Left lung (tissue), 10 donors: Measurements from ENCODE around the gene RAD9A. TPM values are rescaled to one million over a fixed set of nuclear protein-coding genes. Genes with fewer than 3 reads are reported as not detected.

Experiments
- ATAC-seq: fragments of 200-7000 bp; cut with Tn5 transposase; one replicate; pipeline ENCODE4 v1.9.1; 2020; ENCODE audit warnings: moderate library complexity
- DNase-seq, 4 donors: peaks; one replicate each; pipeline ENCODE4 v3.0.0-alpha.2; 2013 to 2020
- H3K27ac ChIP-seq, 2 donors: fragments of 200-600 bp; sonication (generic) in 1 of 2; one replicate each; pipeline versions ENCODE4 v1.5.0 to v1.8.0; 2020 to 2021
- H3K27me3 ChIP-seq, 2 donors: fragments of 200-600 bp; sonication (generic) in 1 of 2; one replicate each; pipeline versions ENCODE4 v1.5.0 to v1.8.0; 2020 to 2021
- H3K36me3 ChIP-seq, 2 donors: fragments of 200-600 bp; sonication (generic) in 1 of 2; one replicate each; pipeline versions ENCODE4 v1.5.0 to v1.8.0; 2020 to 2021
- H3K4me1 ChIP-seq, 2 donors: fragments of 200-600 bp; one replicate each; pipeline ENCODE4 v1.8.0; 2021
- H3K4me3 ChIP-seq, 2 donors: fragments of 200-600 bp; sonication (generic) in 1 of 2; one replicate each; pipeline versions ENCODE4 v1.5.0 to v1.8.0; 2020 to 2021; ENCODE audit warnings: mild to moderate bottlenecking in 1 of 2
- H3K9me3 ChIP-seq, 2 donors: fragments of 200-600 bp; sonication (generic) in 1 of 2; one replicate each; pipeline versions ENCODE4 v1.5.0 to v1.8.0; 2020 to 2021
- CTCF ChIP-seq, 2 donors: fragments of 200-600 bp; sonication (generic) in 1 of 2; IDR thresholded peaks; one replicate each; pipeline versions ENCODE4 v1.5.0 to v1.8.0; 2021; ENCODE audit warnings: antibody characterized with exemption in 2 of 2
- intact Hi-C, 2 donors: fragments of 100-400 bp; cut with DNase I; formaldehyde crosslinking; loops; one replicate each; pipeline versions ENCODE4 v1.11.2 to v1.14.2; 2022
- polyA plus RNA-seq, 6 donors: library from polyadenylated mRNA; unstranded; fragments of 120-200 nt; gene quantifications; one replicate each; pipeline ENCODE4 v1.2.1, GENCODE V29; 2013; ENCODE audit not compliant: insufficient read length in 6 of 6
- total RNA-seq, 2 donors: library from RNA; stranded (reverse); fragmentation: NEBNext Ultra II Directional; extraction: Animal tissue kit (Norgen Biotek cat#: 25700); gene quantifications; one replicate each; pipeline ENCODE4 v1.2.1, GENCODE V29; 2021
- donor health status: DM: no; HTN: yes; CAD: no.
- donor health status: DM: no; HTN: no; CAD: no.

The RAD9A gene
- total and polyA plus RNA-seq, 8 donors, result 18.4 to 31.3 (median 23.7) TPM

- no peaks in the 10 kb centered on the region for H3K9me3 ChIP-seq
- no peak for TF ChIP-seq CTCF (IDR thresholded peaks at IDR 0.05)
- H3K4me1 ChIP-seq, result peaks cover 31 to 67% of the 10 kb centered on the region in 2 donors
- intact Hi-C loops, result loop anchor here in 1 of 2 donors (5.0 kb wide), 1 partner anchor 33 kb away; no protein-coding TSS in a partner anchor
- no peaks in the 10 kb centered on the region for H3K36me3 ChIP-seq
- H3K27me3 ChIP-seq, result no peaks in the 10 kb centered on the region
- peak overlapping the region; percentile 16 to 77 for H3K4me3 ChIP-seq
- H3K27ac ChIP-seq, result peak overlapping the region; percentile 98 to 100
- DNase-seq (peak in 1 of 4 donors; percentile 79), ATAC-seq (peak; percentile 5)
Measured at GRCh38 chr11:67354075-67355022, 37.4 kb upstream of the RAD9A start.

- Histone ChIP-seq H3K36me3 (no peaks in the 10 kb centered on the region), H3K27me3 (no peaks in the 10 kb centered on the region), H3K27ac (peak overlapping the region; percentile 98 to 100), H3K4me1 (peaks cover 31 to 67% of the 10 kb centered on the region in 2 donors), H3K4me3 (no peak overlapping the region), H3K9me3 (no peaks in the 10 kb centered on the region)
- TF ChIP-seq CTCF (IDR thresholded peaks at IDR 0.05), result no peak
- DNase-seq, result no peak
- intact Hi-C loops, result no loop called here
- no peak for ATAC-seq
Measured at GRCh38 chr11:67355023-67355793, 36.6 kb upstream of the RAD9A start.

- Histone ChIP-seq H3K27me3 (no peaks in the 10 kb centered on the region), H3K9me3 (no peaks in the 10 kb centered on the region)
Measured at GRCh38 chr11:67355794-67356386, 35.9 kb upstream of the RAD9A start.

GRCh38 chr11:67356387-67356863, 35.4 kb upstream of the RAD9A start:
- no peak for ATAC-seq
- Histone ChIP-seq H3K4me3 (no peak overlapping the region), H3K4me1 (peaks cover 29 to 60% of the 10 kb centered on the region in 2 donors), H3K27me3 (no peaks in the 10 kb centered on the region), H3K36me3 (no peaks in the 10 kb centered on the region), H3K9me3 (no peaks in the 10 kb centered on the region), H3K27ac (peak overlapping the region; percentile 98 to 100)
- no peak for TF ChIP-seq CTCF (IDR thresholded peaks at IDR 0.05)
- intact Hi-C loops, result no loop called here
- DNase-seq, result no peak

More at GRCh38 chr11:67355794-67356386, 35.9 kb upstream of the RAD9A start:
- no peak for TF ChIP-seq CTCF (IDR thresholded peaks at IDR 0.05)
- DNase-seq (no peak), ATAC-seq (no peak)
- intact Hi-C loops, result no loop called here
- peaks cover 31 to 65% of the 10 kb centered on the region in 2 donors for H3K4me1 ChIP-seq
- peak overlapping the region; percentile 98 to 100 for H3K27ac ChIP-seq
- no peaks in the 10 kb centered on the region for H3K36me3 ChIP-seq
- no peak overlapping the region for H3K4me3 ChIP-seq
